ENCODE results near the gene GAK.
"Not testable (repeated sequence)": the region's sequence is repeated elsewhere in the genome, so short reads cannot be mapped to it uniquely, and the experiment has no call there.

Gene GAK

GRCh38 chr4:931960-932712, at the start of gene GAK, which contains the start of gene TMEM175:
TSS of gene GAK (minus strand) at chr4:932316. CDS start at chr4:932187, 129 bp downstream.
TSS of gene TMEM175 (plus strand) at chr4:932460. CDS start at chr4:947740, 15,280 bp downstream.
- Histone ChIP-seq H3K9ac (ENCODE audit: low read depth, low read length) (peak within 1 kb of the TSS; percentile 85), H3K4me1 (ENCODE audit: insufficient read depth, low read length) (peaks cover 5% of the 10 kb centered on the region; the same call in 1 of the 2 replicates), H3K9me3 (ENCODE audit: control insufficient read depth, insufficient read depth, low read length) (no peaks in the 10 kb centered on the region), H3K36me3 (ENCODE audit: insufficient read depth, low read length) (no peaks in the 10 kb centered on the region)

GRCh38 chr4:978957-979701, 47.0 kb upstream of the GAK start:
- peaks cover 7% of the 10 kb centered on the region; the same call in 1 of the 2 replicates for H3K4me1 ChIP-seq (ENCODE audit: insufficient read depth, low read length)
- no peak overlapping the region for H3K9ac ChIP-seq (ENCODE audit: low read depth, low read length)
- H3K9me3 ChIP-seq (ENCODE audit: control insufficient read depth, insufficient read depth, low read length), result no peaks in the 10 kb centered on the region; the same call in 1 of the 2 replicates
- H3K36me3 ChIP-seq (ENCODE audit: insufficient read depth, low read length), result no peaks in the 10 kb centered on the region

GRCh38 chr4:976016-976415, 43.9 kb upstream of the GAK start:
- not testable (repeated sequence) for H3K36me3 ChIP-seq (ENCODE audit: insufficient read depth, low read length); H3K4me1 ChIP-seq (ENCODE audit: insufficient read depth, low read length); H3K9me3 ChIP-seq (ENCODE audit: control insufficient read depth, insufficient read depth, low read length); H3K9ac ChIP-seq (ENCODE audit: low read depth, low read length)

GRCh38 chr4:974668-975067, 42.6 kb upstream of the GAK start:
- H3K36me3 ChIP-seq (ENCODE audit: insufficient read depth, low read length), result no peaks in the 10 kb centered on the region
- peaks cover 7% of the 10 kb centered on the region; the same call in 1 of the 2 replicates for H3K4me1 ChIP-seq (ENCODE audit: insufficient read depth, low read length)
- H3K9me3 ChIP-seq (ENCODE audit: control insufficient read depth, insufficient read depth, low read length), result no peaks in the 10 kb centered on the region; the same call in 1 of the 2 replicates
- H3K9ac ChIP-seq (ENCODE audit: low read depth, low read length), result no peak overlapping the region

- Histone ChIP-seq H3K9ac (ENCODE audit: low read depth, low read length) (peak within 1 kb of the TSS; percentile 63), H3K4me1 (ENCODE audit: insufficient read depth, low read length) (no peaks in the 10 kb centered on the region; the same call in 1 of the 2 replicates), H3K9me3 (ENCODE audit: control insufficient read depth, insufficient read depth, low read length) (no peaks in the 10 kb centered on the region; the same call in 1 of the 2 replicates), H3K36me3 (ENCODE audit: insufficient read depth, low read length) (no peaks in the 10 kb centered on the region)
Observed at GRCh38 chr4:973431-974397, 41.6 kb upstream of the GAK start, which contains the start of gene DGKQ. TSS of gene DGKQ (minus strand) at chr4:973569. CDS start at chr4:973482, 87 bp downstream.

- H3K36me3 ChIP-seq (ENCODE audit: insufficient read depth, low read length), result no peaks in the 10 kb centered on the region
- no peaks in the 10 kb centered on the region; the same call in 1 of the 2 replicates for H3K9me3 ChIP-seq (ENCODE audit: control insufficient read depth, insufficient read depth, low read length)
- H3K4me1 ChIP-seq (ENCODE audit: insufficient read depth, low read length), result no peaks in the 10 kb centered on the region; the same call in 1 of the 2 replicates
- peak overlapping the region; percentile 48 for H3K9ac ChIP-seq (ENCODE audit: low read depth, low read length)
Observed at GRCh38 chr4:972651-973424, 40.7 kb upstream of the GAK start.

GRCh38 chr4:971666-972500, 39.8 kb upstream of the GAK start:
- Histone ChIP-seq H3K4me1 (ENCODE audit: insufficient read depth, low read length) (no peaks in the 10 kb centered on the region; the same call in 1 of the 2 replicates), H3K9me3 (ENCODE audit: control insufficient read depth, insufficient read depth, low read length) (no peaks in the 10 kb centered on the region; the same call in 1 of the 2 replicates), H3K36me3 (ENCODE audit: insufficient read depth, low read length) (no peaks in the 10 kb centered on the region), H3K9ac (ENCODE audit: low read depth, low read length) (no peak overlapping the region; the same call in 1 of the 2 replicates)

- Histone ChIP-seq H3K9ac (ENCODE audit: low read depth, low read length) (no peak overlapping the region), H3K9me3 (ENCODE audit: control insufficient read depth, insufficient read depth, low read length) (no peaks in the 10 kb centered on the region; the same call in 1 of the 2 replicates), H3K4me1 (ENCODE audit: insufficient read depth, low read length) (no peaks in the 10 kb centered on the region; the same call in 1 of the 2 replicates), H3K36me3 (ENCODE audit: insufficient read depth, low read length) (no peaks in the 10 kb centered on the region)
Observed at GRCh38 chr4:970854-971520, 38.9 kb upstream of the GAK start.

GRCh38 chr4:970046-970745, 38.1 kb upstream of the GAK start:
- H3K9ac ChIP-seq (ENCODE audit: low read depth, low read length), result no peak overlapping the region
- H3K9me3 ChIP-seq (ENCODE audit: control insufficient read depth, insufficient read depth, low read length), result no peaks in the 10 kb centered on the region; the same call in 1 of the 2 replicates
- no peaks in the 10 kb centered on the region for H3K36me3 ChIP-seq (ENCODE audit: insufficient read depth, low read length)
- H3K4me1 ChIP-seq (ENCODE audit: insufficient read depth, low read length), result no peaks in the 10 kb centered on the region; the same call in 1 of the 2 replicates

GRCh38 chr4:968621-969394, 36.7 kb upstream of the GAK start:
- Histone ChIP-seq H3K36me3 (ENCODE audit: insufficient read depth, low read length) (no peaks in the 10 kb centered on the region), H3K9ac (ENCODE audit: low read depth, low read length) (no peak overlapping the region), H3K9me3 (ENCODE audit: control insufficient read depth, insufficient read depth, low read length) (no peaks in the 10 kb centered on the region), H3K4me1 (ENCODE audit: insufficient read depth, low read length) (no peaks in the 10 kb centered on the region; the same call in 1 of the 2 replicates)

- Histone ChIP-seq H3K9ac (ENCODE audit: low read depth, low read length) (no peak overlapping the region), H3K36me3 (ENCODE audit: insufficient read depth, low read length) (no peaks in the 10 kb centered on the region), H3K4me1 (ENCODE audit: insufficient read depth, low read length) (no peaks in the 10 kb centered on the region; the same call in 1 of the 2 replicates), H3K9me3 (ENCODE audit: control insufficient read depth, insufficient read depth, low read length) (no peaks in the 10 kb centered on the region)
Observed at GRCh38 chr4:968221-968620, 36.1 kb upstream of the GAK start.

Measured in ES-I3 (cell line).